H1 (cell line): Measurements from ENCODE around the gene CLMP. TPM values are rescaled to one million over a fixed set of nuclear protein-coding genes. Genes with fewer than 3 reads are reported as not detected.

ENCODE experiments used
- CTCF ChIA-PET: fragments of 300-600 bp; sonication (Branson Sonifier 250); formaldehyde crosslinking; loops from one replicate; lab custom pipeline; 2021; ENCODE audit not compliant: partially characterized antibody; lab: Charles Lee
- POLR2A ChIA-PET: fragments of 300-600 bp; sonication (Branson Sonifier 250); formaldehyde crosslinking; loops from one replicate; lab custom pipeline; 2021; ENCODE audit warnings: inconsistent platforms; ENCODE audit not compliant: partially characterized antibody; lab: Charles Lee
- DNase-seq, 2 experiments: peaks; one replicate each; pipeline versions ENCODE4 v3.0.0 to v3.0.0-alpha.2; 2010 to 2022; ENCODE audit warnings: low spot score in 2 of 2, low read depth in 1 of 2, mixed read lengths in 1 of 2
- FAIRE-seq: peaks from 2 replicates; lab custom pipeline; 2011; peaks lifted over from hg19 to GRCh38; lab: Jason Lieb, UNC
- H2AFZ ChIP-seq: 2 replicates; pipeline ENCODE4 v1.8.1; 2012; ENCODE audit warnings: low read length, inconsistent platforms
- H2AK5ac ChIP-seq: 2 replicates; pipeline ENCODE4 v1.6.1; 2013; ENCODE audit warnings: low read depth, low read length
- H2BK120ac ChIP-seq: replicated peaks from 2 replicates; pipeline ENCODE3; 2013; ENCODE audit warnings: low read depth, low read length, inconsistent platforms
- H2BK12ac ChIP-seq: 2 replicates; pipeline ENCODE4 v1.6.1; 2013; ENCODE audit warnings: low read depth, low read length
- H2BK15ac ChIP-seq: 2 replicates; pipeline ENCODE4 v1.6.1; 2013; ENCODE audit warnings: low read length
- H2BK20ac ChIP-seq: 2 replicates; pipeline ENCODE4 v1.6.1; 2013; ENCODE audit warnings: low read length
- H2BK5ac ChIP-seq: 2 replicates; pipeline ENCODE4 v1.6.1; 2013; ENCODE audit warnings: low read depth, low read length
- H3K14ac ChIP-seq: 2 replicates; pipeline ENCODE4 v1.6.1; 2013; ENCODE audit warnings: inconsistent platforms; ENCODE audit not compliant: insufficient read length
- H3K18ac ChIP-seq: 2 replicates; pipeline ENCODE4 v1.6.1; 2013; ENCODE audit warnings: low read length; ENCODE audit errors: extremely low read depth
- H3K23ac ChIP-seq: 2 replicates; pipeline ENCODE4 v1.6.1; 2013; ENCODE audit warnings: inconsistent platforms; ENCODE audit not compliant: insufficient read length
- H3K23me2 ChIP-seq: 2 replicates; pipeline ENCODE4 v1.6.1; 2013; ENCODE audit warnings: low read depth, low read length
- H3K27ac ChIP-seq: 2 replicates; pipeline ENCODE4 v1.6.1; 2011; ENCODE audit warnings: low read depth, low read length, inconsistent platforms
- H3K27me3 ChIP-seq, 4 experiments: replicated peaks in 1 of 4; 1 replicate in 1 of 4; 2 replicates in 3 of 4; pipeline versions ENCODE4 v1.6.1 to v1.8.1; 2011 to 2013; ENCODE audit warnings: low read length in 3 of 4, mild to moderate bottlenecking in 3 of 4, inconsistent platforms in 2 of 4, mixed read lengths in 2 of 4, moderate library complexity in 1 of 4; ENCODE audit not compliant: control insufficient read depth in 3 of 4, insufficient read depth in 3 of 4; ENCODE audit errors: extremely low read depth in 1 of 4
- H3K36me3 ChIP-seq, 4 experiments: 2 replicates each; pipeline versions ENCODE4 v1.6.1 to v1.8.1; 2011 to 2013; ENCODE audit warnings: mild to moderate bottlenecking in 4 of 4, low read length in 3 of 4, moderate library complexity in 2 of 4, control low read depth in 1 of 4, inconsistent platforms in 1 of 4; ENCODE audit not compliant: insufficient read depth in 4 of 4, control insufficient read depth in 2 of 4
- H3K4ac ChIP-seq: replicated peaks from 2 replicates; pipeline ENCODE3; 2013; ENCODE audit warnings: low read length, low read depth, mixed read lengths, inconsistent platforms; ENCODE audit not compliant: insufficient read length
- H3K4me1 ChIP-seq, 4 experiments: replicated peaks in 1 of 4; 1 replicate in 1 of 4; 2 replicates in 3 of 4; pipeline versions ENCODE4 v1.6.1 to v1.8.1; 2011 to 2013; ENCODE audit warnings: low read length in 3 of 4, inconsistent platforms in 2 of 4, mixed read lengths in 1 of 4; ENCODE audit not compliant: insufficient read depth in 4 of 4, control insufficient read depth in 3 of 4
- H3K4me2 ChIP-seq, 2 experiments: 2 replicates each; pipeline versions ENCODE4 v1.6.1 to v1.8.1; 2011 to 2013; ENCODE audit warnings: low read depth in 2 of 2, low read length in 2 of 2, control low read depth in 1 of 2, inconsistent platforms in 1 of 2, mild to moderate bottlenecking in 1 of 2; ENCODE audit not compliant: insufficient read depth in 1 of 2
- H3K4me3 ChIP-seq, 4 experiments: fragments of 200-600, 300-600 bp in 1 of 4; sonication (generic), shearing (Covaris generic), sonication (Bioruptor Twin) in 1 of 4; 2 replicates each; pipeline versions ENCODE4 v1.5.1 to v1.8.1; 2011 to 2016; ENCODE audit warnings: low read length in 4 of 4, low read depth in 3 of 4, control low read depth in 2 of 4, inconsistent platforms in 2 of 4, mild to moderate bottlenecking in 2 of 4, mixed read lengths in 1 of 4, moderate library complexity in 1 of 4; ENCODE audit not compliant: insufficient read depth in 2 of 4; ENCODE audit errors: extremely low read depth in 1 of 4
- H3K56ac ChIP-seq: replicated peaks from 2 replicates; pipeline ENCODE3; 2013; ENCODE audit warnings: low read depth, mild to moderate bottlenecking, mixed read lengths, low read length, inconsistent platforms; ENCODE audit not compliant: insufficient read length
- H3K79me1 ChIP-seq: 2 replicates; pipeline ENCODE4 v1.6.1; 2013; ENCODE audit warnings: low read depth, low read length, control low read depth
- H3K79me2 ChIP-seq, 2 experiments: 2 replicates each; pipeline versions ENCODE4 v1.6.1 to v1.8.1; 2012 to 2013; ENCODE audit warnings: low read length in 2 of 2, mild to moderate bottlenecking in 2 of 2, inconsistent platforms in 1 of 2; ENCODE audit not compliant: insufficient read depth in 2 of 2, control insufficient read depth in 1 of 2
- H3K9ac ChIP-seq, 4 experiments: replicated peaks in 1 of 4; 1 replicate in 1 of 4; 2 replicates in 3 of 4; pipeline versions ENCODE4 v1.6.1 to v1.8.1; 2011 to 2013; ENCODE audit warnings: low read depth in 3 of 4, low read length in 3 of 4, control low read depth in 2 of 4, mild to moderate bottlenecking in 2 of 4, moderate library complexity in 2 of 4, inconsistent platforms in 1 of 4; ENCODE audit errors: extremely low read depth in 1 of 4
- H3K9me3 ChIP-seq, 2 experiments: 2 replicates each; pipeline versions ENCODE4 v1.6.1 to v1.8.1; 2012 to 2013; ENCODE audit warnings: mild to moderate bottlenecking in 2 of 2, moderate library complexity in 2 of 2, control low read depth in 1 of 2, inconsistent platforms in 1 of 2, low read depth in 1 of 2, low read length in 1 of 2, mixed read lengths in 1 of 2; ENCODE audit not compliant: insufficient read depth in 2 of 2
- H4K20me1 ChIP-seq, 2 experiments: replicated peaks in 1 of 2; 2 replicates each; pipeline versions ENCODE3 to v1.8.1; 2011 to 2013; ENCODE audit warnings: inconsistent platforms in 2 of 2, low read length in 2 of 2, mild to moderate bottlenecking in 1 of 2; ENCODE audit not compliant: insufficient read depth in 2 of 2, control insufficient read depth in 1 of 2
- H4K5ac ChIP-seq: 2 replicates; pipeline ENCODE4 v1.6.1; 2013; ENCODE audit warnings: low read length, low read depth, mixed read lengths, inconsistent platforms; ENCODE audit not compliant: insufficient read length
- H4K8ac ChIP-seq: 2 replicates; pipeline ENCODE4 v1.8.0; 2013; ENCODE audit warnings: mild to moderate bottlenecking, moderate library complexity, low read length, inconsistent platforms; ENCODE audit not compliant: insufficient read depth; ENCODE audit errors: extremely low read depth
- H4K91ac ChIP-seq: replicated peaks from 2 replicates; pipeline ENCODE3; 2013; ENCODE audit warnings: low read length, mixed read lengths, inconsistent platforms; ENCODE audit not compliant: insufficient read length
- BCL11A ChIP-seq, 2 experiments: IDR thresholded peaks; one replicate each; pipeline ENCODE4 v1.6.1; 2011; ENCODE audit warnings: low read depth in 2 of 2, low read length in 2 of 2, mild to moderate bottlenecking in 2 of 2
- EGR1 ChIP-seq: IDR thresholded peaks from 2 replicates; pipeline ENCODE4 v1.6.1; 2011; ENCODE audit warnings: low read depth, low read length, borderline replicate concordance
- EP300 ChIP-seq, 2 experiments: IDR thresholded peaks; 1 replicate in 1 of 2; 2 replicates in 1 of 2; pipeline ENCODE4 v1.6.1; 2011 to 2012; ENCODE audit warnings: low read depth in 2 of 2, low read length in 2 of 2, mild to moderate bottlenecking in 2 of 2, borderline replicate concordance in 1 of 2, inconsistent platforms in 1 of 2, moderate library complexity in 1 of 2
- EZH2 ChIP-seq: fragments of 200-600 bp; sonication (generic); IDR thresholded peaks from 2 replicates; pipeline ENCODE4 v1.7.1; 2012; ENCODE audit warnings: low read depth, mild to moderate bottlenecking, moderate library complexity, low read length, inconsistent platforms; ENCODE audit not compliant: severe bottlenecking
- FOSL1 ChIP-seq: IDR thresholded peaks from 2 replicates; pipeline ENCODE4 v1.6.1; 2011; ENCODE audit warnings: mild to moderate bottlenecking, low read depth, low read length, moderate library complexity; ENCODE audit not compliant: insufficient read depth
- JUN ChIP-seq: IDR thresholded peaks from 2 replicates; pipeline ENCODE4 v1.6.1; 2011; ENCODE audit warnings: low read depth, mild to moderate bottlenecking, improper control_type of control experiment, low read length
- MAFK ChIP-seq: IDR thresholded peaks from 2 replicates; pipeline ENCODE4 v1.6.1; 2012; ENCODE audit warnings: low read depth, mild to moderate bottlenecking, improper control_type of control experiment, low read length
- POLR2A ChIP-seq, 2 experiments: IDR thresholded peaks; 1 replicate in 1 of 2; 2 replicates in 1 of 2; pipeline ENCODE4 v1.6.1; 2011; ENCODE audit warnings: low read depth in 2 of 2, low read length in 2 of 2, mild to moderate bottlenecking in 2 of 2; ENCODE audit errors: control extremely low read depth in 1 of 2
- POU5F1 ChIP-seq: IDR thresholded peaks from 2 replicates; pipeline ENCODE4 v1.6.1; 2011; ENCODE audit warnings: low read depth, mild to moderate bottlenecking, low read length, moderate library complexity
- SIN3A ChIP-seq, 2 experiments: IDR thresholded peaks in 1 of 2; conservative IDR thresholded peaks in 1 of 2; 2 replicates each; pipeline ENCODE4 v1.6.1; 2011 to 2012; ENCODE audit warnings: low read length in 2 of 2, improper control_type of control experiment in 1 of 2, low read depth in 1 of 2, mild to moderate bottlenecking in 1 of 2
- SP2 ChIP-seq: IDR thresholded peaks from 2 replicates; pipeline ENCODE4 v1.6.1; 2012; ENCODE audit warnings: mild to moderate bottlenecking, low read length, inconsistent platforms
- SUZ12 ChIP-seq: fragments of 200-600 bp; sonication (generic); IDR thresholded peaks from 2 replicates; pipeline ENCODE4 v1.6.1; 2012; ENCODE audit warnings: mild to moderate bottlenecking, inconsistent platforms, low read length, moderate library complexity, mixed read lengths
- TAF1 ChIP-seq: IDR thresholded peaks from 2 replicates; pipeline ENCODE4 v1.6.1; 2011; ENCODE audit warnings: mild to moderate bottlenecking, low read depth, low read length
- TCF12 ChIP-seq: IDR thresholded peaks from 2 replicates; pipeline ENCODE4 v1.6.1; 2011; ENCODE audit warnings: low read depth, mild to moderate bottlenecking, low read length
- WGBS, 2 experiments: shearing (Covaris generic) in 1 of 2; methylation state at CpG; one replicate each; pipeline versions ENCODE4 v1.1.6 to v1.1.7; 2013 to 2015; ENCODE audit warnings: low lambda C conversion rate in 2 of 2, mixed read lengths in 2 of 2, inconsistent platforms in 1 of 2, low coverage in 1 of 2, missing lambda C conversion rate in 1 of 2; ENCODE audit not compliant: insufficient replicate concordance in 2 of 2, insufficient coverage in 1 of 2, insufficient read length in 1 of 2; ENCODE audit errors: extremely low coverage in 1 of 2, missing lambda C conversion rate in 1 of 2; 5-methylcytosine and 5-hydroxymethylcytosine counted together
- polyA plus RNA-seq, 7 experiments: library from polyadenylated mRNA; depleted of rRNA in 3 of 7; stranded (reverse) in 5 of 7; unstranded in 2 of 7; fragments of >200 nt in 5 of 7; fragments of 200-250 nt in 2 of 7; gene quantifications; 1 replicate in 5 of 7; 2 replicates in 1 of 7; 4 replicates in 1 of 7; pipeline versions ENCODE4 v1.2.1 to v1.2.3, GENCODE V29; 2011 to 2013; ENCODE audit warnings: missing spikeins in 2 of 7, mixed read lengths in 2 of 7
- total RNA-seq: library from RNA; stranded (reverse); fragmentation: NEBNext Ultra II Directional; extraction: Animal tissue kit (Norgen Biotek cat#: 25700); gene quantifications from 2 replicates; pipeline ENCODE4 v1.2.1, GENCODE V29; 2021

CLMP gene
- total and polyA plus RNA-seq, 2 of the 8 experiments (the other 6 are each of a cell fraction or from before 2014, with no cell fraction given) = 9.9 to 24.1 TPM

DNA sequence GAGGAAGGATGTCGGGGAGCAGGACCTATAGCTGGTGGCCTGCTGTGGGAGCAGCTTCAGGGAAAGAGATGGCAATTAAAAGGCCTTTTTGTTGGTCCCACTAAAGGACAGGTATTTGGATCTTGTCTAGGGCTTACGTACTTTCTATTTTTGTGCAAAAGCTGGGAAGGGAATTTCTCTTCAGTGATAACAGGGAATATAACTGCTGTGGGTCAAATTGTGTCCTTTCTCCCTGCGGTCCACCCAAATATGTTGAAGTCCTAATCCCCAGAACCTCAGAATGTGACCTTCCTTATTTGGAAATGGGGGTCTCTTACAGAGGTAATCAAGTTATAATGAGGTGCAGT lies 147.1 kb downstream of the CLMP start:
- FAIRE-seq (no peak), DNase-seq (no peak)
- no peak overlapping the region for H3K27ac ChIP-seq
- H3K79me1 ChIP-seq = no peaks in the 10 kb centered on the region
- no peak overlapping the region for H4K8ac ChIP-seq
- H2BK15ac ChIP-seq = no peak overlapping the region
- ChIA-PET CTCF (interaction anchor here (0.6 to 4.2 kb wide), 11 partner anchors 9 to 409 kb away, joined by 3 to 20 read pairs (median 8); no protein-coding TSS in a partner anchor), POLR2A (interaction anchor here (1.0 to 8.5 kb wide), 4 partner anchors 9 to 14 kb away, joined by 3 to 54 read pairs (median 6); partner anchors contain the start of gene HSPA8)
- H3K9me3 ChIP-seq = no peaks in the 10 kb centered on the region
- no peaks in the 10 kb centered on the region for H3K27me3 ChIP-seq
- H3K4me1 ChIP-seq = no peaks in the 10 kb centered on the region
- 0 out of 8 replicates have a peak, but pooled peaks cover 0 to 2% (median 0%) of the 10 kb centered on the region in 4 experiments for H3K36me3 ChIP-seq
- H3K4ac ChIP-seq = no peak overlapping the region
- H3K23ac ChIP-seq = no peak overlapping the region
- H3K14ac ChIP-seq = no peak overlapping the region
- H2BK120ac ChIP-seq = no peak overlapping the region
- no peak overlapping the region for H4K91ac ChIP-seq
- TF ChIP-seq JUN (no peak), MAFK (no peak), SP2 (no peak), BCL11A (IDR thresholded peaks at IDR 0.05; ENCODE audit: low read depth in 2 of 2, low read length in 2 of 2) (no peak), EZH2 (no peak), FOSL1 (no peak), POU5F1 (no peak), EGR1 (no peak), EP300 (IDR thresholded peaks at IDR 0.05; ENCODE audit: borderline replicate concordance in 1 of 2, low read depth in 2 of 2, low read length in 2 of 2) (no peak), SUZ12 (no peak), TAF1 (no peak), TCF12 (no peak), POLR2A (IDR thresholded peaks at IDR 0.05; ENCODE audit: control extremely low read depth in 1 of 2, low read depth in 2 of 2, low read length in 2 of 2) (no peak), SIN3A (conservative IDR thresholded peaks at IDR 0.05 in 1 of 2, IDR thresholded peaks at IDR 0.05 in 1 of 2; ENCODE audit: low read depth in 1 of 2, low read length in 2 of 2) (no peak)
- H2BK12ac ChIP-seq = no peak overlapping the region
- H3K4me2 ChIP-seq = no peak overlapping the region
- H2AFZ ChIP-seq = no peak overlapping the region
- H3K18ac ChIP-seq = no peak overlapping the region
- no peaks in the 10 kb centered on the region for H4K20me1 ChIP-seq
- no peak overlapping the region for H3K56ac ChIP-seq
- H3K4me3 ChIP-seq = no peak overlapping the region
- no peak overlapping the region for H4K5ac ChIP-seq
- no peaks in the 10 kb centered on the region for H3K79me2 ChIP-seq
- no peak overlapping the region for H2BK20ac ChIP-seq
- no peak overlapping the region for H2AK5ac ChIP-seq
- no peak overlapping the region for H3K9ac ChIP-seq
- H3K23me2 ChIP-seq = no peaks in the 10 kb centered on the region
- no peak overlapping the region for H2BK5ac ChIP-seq
- WGBS, 2 experiments = 91% methylated on average over 3 of the region's 3 CpGs; no CpG with 5 or more reads in 1 of the 2 experiments
